ENCODE results near the gene FARS2. TPM values are rescaled to one million over a fixed set of nuclear protein-coding genes. Genes with fewer than 3 reads are reported as not detected.
A peak's percentile ranks its signal among the peaks of the same experiment; 100 is the strongest.

Gene FARS2
- total and polyA plus RNA-seq, 2 of the 13 experiments (the other 11 are each of a cell fraction or from before 2014, with no cell fraction given) = 15.4 to 26.0 TPM

DNA sequence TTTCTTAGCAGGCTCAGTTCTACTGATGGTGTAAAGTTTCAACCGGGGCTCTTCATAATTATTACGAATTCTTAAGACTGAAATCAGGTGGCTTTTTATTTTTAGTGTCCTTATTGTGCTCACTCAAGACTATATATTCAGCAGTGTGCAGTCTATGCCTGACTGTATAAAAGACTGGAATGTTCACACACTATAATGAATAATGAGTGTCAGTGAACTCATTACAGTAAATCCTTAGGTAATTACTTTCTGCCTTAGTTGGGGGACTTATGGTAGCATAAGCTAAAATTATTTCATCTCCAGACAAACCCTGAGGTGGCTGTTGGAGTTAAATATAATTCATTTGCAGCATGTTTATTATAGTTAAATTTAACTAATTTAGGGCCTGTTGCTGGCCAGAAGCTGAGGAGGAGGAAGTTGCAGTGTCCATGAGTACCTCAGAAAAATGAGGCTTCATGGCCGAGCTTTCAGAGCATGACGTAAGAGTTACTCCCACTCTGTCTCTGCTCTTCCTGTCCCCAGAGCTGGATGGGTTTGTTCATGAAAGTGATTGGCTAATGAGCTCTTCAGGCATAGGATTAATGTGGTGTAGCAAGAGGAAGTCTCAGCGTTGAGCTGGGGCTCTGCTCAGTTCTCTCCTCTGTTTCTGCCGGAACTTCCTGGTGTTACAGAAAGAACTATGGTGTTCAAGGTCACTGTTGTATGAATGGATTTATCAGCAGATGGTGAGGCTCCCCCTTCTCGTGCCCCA, 409.7 kb downstream of the FARS2 start:
- H2AFZ ChIP-seq (ENCODE audit: low read length) = no peak overlapping the region
- CTCF ChIA-PET (ENCODE audit: low intra/inter-chr PET ratio, low total read pairs) = no interaction called here
- H3K27ac ChIP-seq (ENCODE audit: extremely low read length, insufficient read depth, low read length) = no peak overlapping the region
- no peaks in the 10 kb centered on the region for H4K20me1 ChIP-seq (ENCODE audit: insufficient read depth, low read length)
- H3K4me1 ChIP-seq (ENCODE audit: insufficient read depth, low read length) = no peaks in the 10 kb centered on the region
- POLR2A ChIA-PET = no interaction called here
- TF ChIP-seq KLF16 (CRISPR knock-in tag; IDR thresholded peaks at IDR 0.05) (no peak), ZNF670 (CRISPR knock-in tag; IDR thresholded peaks at IDR 0.05; ENCODE audit: borderline replicate concordance) (no peak), KDM1A (CRISPR knock-in tag; IDR thresholded peaks at IDR 0.05) (no peak), CEBPB (IDR thresholded peaks at IDR 0.05; ENCODE audit: borderline replicate concordance, low read depth, low read length) (0 out of 2 replicates have a peak, but pooled peaks have one; percentile 29), TIGD3 (CRISPR knock-in tag; IDR thresholded peaks at IDR 0.05; ENCODE audit: borderline replicate concordance) (no peak), GABPA (IDR thresholded peaks at IDR 0.05; ENCODE audit: low read depth, low read length) (no peak), GABPA (CRISPR knock-in tag; IDR thresholded peaks at IDR 0.05; ENCODE audit: low read depth) (peak; percentile 20; the same call in 1 of the 2 replicates)
- FAIRE-seq (no peak), DNase-seq (ENCODE audit: low spot score) (peak; percentile 28), ATAC-seq (peak; percentile 61)
- no peaks in the 10 kb centered on the region for H3K9me3 ChIP-seq (ENCODE audit: low read length)
- intact Hi-C loops (cut with micrococcal nuclease; ENCODE audit: unreplicated experiment) (no loop called here), in situ Hi-C loops (cut with HindIII; ENCODE audit: extremely low pct_ligation_motif_present, low pct_unique_long_range_greater_than_20kb) (no loop called here)
- H3K79me2 ChIP-seq (ENCODE audit: insufficient read depth, low read length) = no peaks in the 10 kb centered on the region
- H3K36me3 ChIP-seq (replicated peaks in 1 of 2; ENCODE audit: control insufficient read depth in 1 of 2, insufficient read depth in 2 of 2, low read length in 2 of 2) = no peaks in the 10 kb centered on the region
- H3K4me2 ChIP-seq (ENCODE audit: low read depth, low read length) = no peak overlapping the region
- 91% methylated on average over 7 of the region's 7 CpGs for WGBS (ENCODE audit: low lambda C conversion rate)
- H3K9ac ChIP-seq (ENCODE audit: insufficient read depth, low read depth, low read length) = no peak overlapping the region
- no peaks in the 10 kb centered on the region for H3K27me3 ChIP-seq (ENCODE audit: control insufficient read depth in 1 of 2, insufficient read depth in 2 of 2, low read length in 2 of 2)
- no TSS peak for BruUV-seq (replicated peaks)
- no peak overlapping the region for H3K4me3 ChIP-seq (replicated peaks in 1 of 3; ENCODE audit: insufficient read depth in 1 of 3, low read depth in 2 of 3, low read length in 3 of 3)

Data from HepG2 (cell line).